Smooth muscle cell (in vitro differentiated cells): Measurements from ENCODE around the gene TMEM270. TPM values are rescaled to one million over a fixed set of nuclear protein-coding genes. Genes with fewer than 3 reads are reported as not detected.

Source experiments
- DNase-seq: peaks from one replicate; lab custom pipeline; 2025; ENCODE audit not compliant: unreplicated experiment; lab: John Stamatoyannopoulos, UW
- H2AFZ ChIP-seq: fragments of 200-600 bp; sonication (generic); 2 replicates; pipeline ENCODE4 v1.6.0; 2016; ENCODE audit warnings: antibody characterized with exemption, low read depth, mild to moderate bottlenecking
- H3F3A ChIP-seq: fragments of 200-600 bp; sonication (generic); 2 replicates; pipeline ENCODE4 v1.6.0; 2017; ENCODE audit warnings: antibody characterized with exemption, low read depth
- H3K27ac ChIP-seq: fragments of 200-600 bp; sonication (generic); 2 replicates; pipeline ENCODE4 v1.5.1; 2016; ENCODE audit warnings: low read depth, mild to moderate bottlenecking
- H3K27me3 ChIP-seq: fragments of 200-600 bp; sonication (generic); 2 replicates; pipeline ENCODE4 v1.6.1; 2016; ENCODE audit warnings: low read depth, mild to moderate bottlenecking
- H3K36me3 ChIP-seq: fragments of 200-600 bp; sonication (generic); 2 replicates; pipeline ENCODE4 v1.5.1; 2016; ENCODE audit warnings: low read depth
- H3K4me1 ChIP-seq: fragments of 200-600 bp; sonication (generic); 2 replicates; pipeline ENCODE4 v1.5.1; 2016; ENCODE audit warnings: low read depth
- H3K4me2 ChIP-seq: fragments of 200-600 bp; sonication (generic); 2 replicates; pipeline ENCODE4 v1.6.0; 2016; ENCODE audit warnings: mild to moderate bottlenecking
- H3K4me3 ChIP-seq: fragments of 200-600 bp; sonication (generic); 2 replicates; pipeline ENCODE4 v1.5.1; 2016; ENCODE audit warnings: mild to moderate bottlenecking
- H3K79me2 ChIP-seq: fragments of 200-600 bp; sonication (generic); 2 replicates; pipeline ENCODE4 v1.6.0; 2016; ENCODE audit warnings: low read depth, mild to moderate bottlenecking
- H3K9ac ChIP-seq: fragments of 200-600 bp; sonication (generic); 2 replicates; pipeline ENCODE4 v1.6.0; 2016; ENCODE audit warnings: low read depth
- H3K9me3 ChIP-seq: fragments of 200-600 bp; sonication (generic); replicated peaks from 2 replicates; pipeline ENCODE4 v1.5.1; 2016; ENCODE audit warnings: low read depth
- H4K20me1 ChIP-seq: fragments of 200-600 bp; sonication (generic); 2 replicates; pipeline ENCODE4 v1.6.0; 2016; ENCODE audit warnings: low read depth
- CTCF ChIP-seq: fragments of 200-600 bp; sonication (generic); IDR thresholded peaks from 2 replicates; pipeline ENCODE4 v1.5.1; 2017; ENCODE audit warnings: borderline replicate concordance, mild to moderate bottlenecking, antibody characterized with exemption; ENCODE audit not compliant: insufficient read depth, poor library complexity, severe bottlenecking
- WGBS: methylation state at CpG from one replicate; pipeline ENCODE4 v1.1.7; 2016; ENCODE audit warnings: low lambda C conversion rate; 5-methylcytosine and 5-hydroxymethylcytosine counted together
- polyA plus RNA-seq: library from polyadenylated mRNA; unstranded; fragments of >200 nt; fragmentation: Nextera tagmentation; extraction: Ambion mirVana; gene quantifications from 2 replicates; pipeline ENCODE4 v1.2.1, GENCODE V29; 2016
- total RNA-seq: library from RNA; depleted of rRNA; stranded (reverse); fragments of >200 nt; gene quantifications from 2 replicates; pipeline ENCODE4 v1.2.3, GENCODE V29; 2014

Gene TMEM270
- total and polyA plus RNA-seq, 2 experiments from 2014 or later: not detected

- H3F3A ChIP-seq: no peaks in the 10 kb centered on the region
- H3K79me2 ChIP-seq: no peaks in the 10 kb centered on the region
- no peaks in the 10 kb centered on the region for H3K36me3 ChIP-seq
- H3K4me2 ChIP-seq: no peak overlapping the region
- no peak overlapping the region for H3K9ac ChIP-seq
- 91% methylated on average over 3 of the region's 3 CpGs for WGBS
- DNase-seq: no peak
- H2AFZ ChIP-seq: no peak overlapping the region
- no peaks in the 10 kb centered on the region for H3K9me3 ChIP-seq
- H3K4me3 ChIP-seq: no peak overlapping the region
- H3K27me3 ChIP-seq: no peaks in the 10 kb centered on the region
- H4K20me1 ChIP-seq: no peaks in the 10 kb centered on the region
- H3K27ac ChIP-seq: no peak overlapping the region
- no peak for TF ChIP-seq CTCF
- no peaks in the 10 kb centered on the region for H3K4me1 ChIP-seq
Measured at GRCh38 chr7:73895626-73896025, 34.7 kb downstream of the TMEM270 start.

GRCh38 chr7:73896454-73896853 is 35.5 kb downstream of the TMEM270 start:
- Histone ChIP-seq H3K79me2 (no peaks in the 10 kb centered on the region), H3K36me3 (no peaks in the 10 kb centered on the region), H3K9ac (no peak overlapping the region), H4K20me1 (no peaks in the 10 kb centered on the region), H3K27ac (no peak overlapping the region), H3K4me2 (no peak overlapping the region), H3K27me3 (no peaks in the 10 kb centered on the region), H3F3A (no peaks in the 10 kb centered on the region), H2AFZ (no peak overlapping the region), H3K4me3 (no peak overlapping the region), H3K9me3 (no peaks in the 10 kb centered on the region), H3K4me1 (no peaks in the 10 kb centered on the region)
- 85% methylated on average over 1 of the region's 1 CpG for WGBS
- no peak for TF ChIP-seq CTCF
- DNase-seq: no peak

GRCh38 chr7:73899731-73900142 is 38.8 kb downstream of the TMEM270 start:
- no peaks in the 10 kb centered on the region for H4K20me1 ChIP-seq
- TF ChIP-seq CTCF: no peak
- DNase-seq: no peak
- H3K36me3 ChIP-seq: no peaks in the 10 kb centered on the region
- H3K4me3 ChIP-seq: no peak overlapping the region
- WGBS: 80% methylated on average over 15 of the region's 15 CpGs
- H3K4me2 ChIP-seq: no peak overlapping the region
- no peaks in the 10 kb centered on the region for H3F3A ChIP-seq
- no peaks in the 10 kb centered on the region for H3K9me3 ChIP-seq
- H3K9ac ChIP-seq: no peak overlapping the region
- H3K27ac ChIP-seq: no peak overlapping the region
- H3K4me1 ChIP-seq: no peaks in the 10 kb centered on the region
- H2AFZ ChIP-seq: no peak overlapping the region
- no peaks in the 10 kb centered on the region for H3K27me3 ChIP-seq
- H3K79me2 ChIP-seq: no peaks in the 10 kb centered on the region

- no peak overlapping the region for H3K27ac ChIP-seq
Measured at GRCh38 chr7:73900286-73900685, 39.3 kb downstream of the TMEM270 start.

More at GRCh38 chr7:73900286-73900685, 39.3 kb downstream of the TMEM270 start:
- TF ChIP-seq CTCF: no peak
- Histone ChIP-seq H3K9me3 (no peaks in the 10 kb centered on the region), H3K27me3 (no peaks in the 10 kb centered on the region), H3K4me3 (no peak overlapping the region), H4K20me1 (no peaks in the 10 kb centered on the region), H3K4me2 (no peak overlapping the region), H3K36me3 (no peaks in the 10 kb centered on the region), H2AFZ (no peak overlapping the region), H3K9ac (no peak overlapping the region), H3K4me1 (no peaks in the 10 kb centered on the region), H3K79me2 (no peaks in the 10 kb centered on the region), H3F3A (no peaks in the 10 kb centered on the region)
- WGBS: 78% methylated on average over 5 of the region's 5 CpGs
- no peak for DNase-seq
